Stimulated activated CD4-positive, alpha-beta T cell treated with anti-CD3 and anti-CD28 coated beads, Interleukin-12 subunit alpha, Interleukin-12 subunit beta, amount 100 ng/mL, for 4 hours (primary cell): ENCODE results near the gene WNT8A.

Experiments
- DNase-seq: peaks from one replicate; pipeline ENCODE4 v3.0.0-alpha.2; 2020

Gene WNT8A

GRCh38 chr5:138092301-138092700, 8.5 kb downstream of the WNT8A start:
- no peak for DNase-seq

GRCh38 chr5:138093036-138093435, 9.2 kb downstream of the WNT8A start:
- no peak for DNase-seq

- no peak for DNase-seq
These were observed 11.5 kb downstream of the WNT8A start for GRCh38 chr5:138095100-138095907.

GRCh38 chr5:138096363-138096762, 12.5 kb downstream of the WNT8A start:
- no peak for DNase-seq

- DNase-seq = no peak
These were observed 13.4 kb downstream of the WNT8A start for GRCh38 chr5:138096997-138097828.

GRCh38 chr5:138102454-138103318, 18.9 kb downstream of the WNT8A start:
- no peak for DNase-seq

GRCh38 chr5:138103319-138103637, 19.4 kb downstream of the WNT8A start:
- DNase-seq = no peak

GRCh38 chr5:138105709-138106108, 21.9 kb downstream of the WNT8A start:
- no peak for DNase-seq

- no peak for DNase-seq
These were observed 23.4 kb downstream of the WNT8A start for GRCh38 chr5:138107213-138107612.

GRCh38 chr5:138109463-138110265, 25.8 kb downstream of the WNT8A start:
- no peak for DNase-seq

GRCh38 chr5:138110266-138110963, 26.6 kb downstream of the WNT8A start:
- DNase-seq = no peak

- no peak for DNase-seq
These were observed 27.3 kb downstream of the WNT8A start for GRCh38 chr5:138111181-138111580.

- no peak for DNase-seq
These were observed 28.1 kb downstream of the WNT8A start for GRCh38 chr5:138111937-138112336.

GRCh38 chr5:138115254-138115653, 31.4 kb downstream of the WNT8A start:
- DNase-seq = no peak

- DNase-seq = no peak
These were observed 44.5 kb downstream of the WNT8A start for GRCh38 chr5:138128334-138128733.

GRCh38 chr5:138129347-138129746, 45.5 kb downstream of the WNT8A start:
- DNase-seq = no peak

- no peak for DNase-seq
These were observed 48.7 kb downstream of the WNT8A start for GRCh38 chr5:138132543-138132942.

- DNase-seq = no peak
These were observed 55.3 kb downstream of the WNT8A start, which contains the start of gene NME5 for GRCh38 chr5:138138949-138139780. NME5 (minus strand) TSS chr5:138139428; CDS start chr5:138138780, 648 bp downstream.

GRCh38 chr5:138139781-138140090, 55.9 kb downstream of the WNT8A start:
- DNase-seq = no peak

- no peak for DNase-seq
These were observed 56.4 kb downstream of the WNT8A start for GRCh38 chr5:138140268-138140667.
